ENCODE data around the gene PRM3. TPM values are rescaled to one million over a fixed set of nuclear protein-coding genes. Genes with fewer than 3 reads are reported as not detected.

PRM3 gene
- polyA plus RNA-seq, 2 of the 4 experiments (the other 2 are of a cell fraction) = not detected

GRCh38 chr16:11259655-11260595, 13.5 kb downstream of the PRM3 start (continued):
- no peak for TF ChIP-seq CBX2 (IDR thresholded peaks at IDR 0.05; ENCODE audit: borderline replicate concordance, low read depth)
- TF ChIP-seq CHD2 (IDR thresholded peaks at IDR 0.05; ENCODE audit: low read length, partially characterized antibody) = no peak
- TF ChIP-seq JUN (IDR thresholded peaks at IDR 0.05) = no peak
- TF ChIP-seq POLR2A (IDR thresholded peaks at IDR 0.05; ENCODE audit: low read length) = no peak
- no peak for TF ChIP-seq MAFK (IDR thresholded peaks at IDR 0.05; ENCODE audit: partially characterized antibody)
- TF ChIP-seq EHF (CRISPR knock-in tag; IDR thresholded peaks at IDR 0.05) = no peak

GRCh38 chr16:11258553-11259492, 14.6 kb downstream of the PRM3 start:
- TF ChIP-seq REST (IDR thresholded peaks at IDR 0.05) (no peak), TP53 (CRISPR knock-in tag; IDR thresholded peaks at IDR 0.05) (no peak), RFX5 (IDR thresholded peaks at IDR 0.05) (no peak), PBX3 (IDR thresholded peaks at IDR 0.05) (no peak), RARB (CRISPR knock-in tag; IDR thresholded peaks at IDR 0.05) (no peak), MAX (IDR thresholded peaks at IDR 0.05) (no peak), POLR2A (IDR thresholded peaks at IDR 0.05; ENCODE audit: low read length) (no peak), JUN (IDR thresholded peaks at IDR 0.05) (no peak), SMC3 (IDR thresholded peaks at IDR 0.05) (no peak), SREBF2 (IDR thresholded peaks at IDR 0.05) (no peak), HOXB13 (CRISPR knock-in tag; IDR thresholded peaks at IDR 0.05; ENCODE audit: low read depth) (no peak), ZC3H11A (IDR thresholded peaks at IDR 0.05) (no peak), HEYL (CRISPR knock-in tag; IDR thresholded peaks at IDR 0.05) (no peak), ELK1 (IDR thresholded peaks at IDR 0.05; ENCODE audit: low read depth, low read length) (no peak), EHMT2 (IDR thresholded peaks at IDR 0.05; ENCODE audit: low read depth) (no peak), CHD4 (IDR thresholded peaks at IDR 0.05; ENCODE audit: borderline replicate concordance) (no peak)
- H3K27ac ChIP-seq = no peak overlapping the region
- WGBS (ENCODE audit: missing lambda C conversion rate) = 52% methylated on average over 15 of the region's 15 CpGs
- DNase-seq (ENCODE audit: low read depth in 1 of 2, low spot score in 1 of 2) (no peak), ATAC-seq (no peak), FAIRE-seq (no peak)
- H3K4me3 ChIP-seq = no peak overlapping the region
- H3K9me3 ChIP-seq = no peaks in the 10 kb centered on the region
- H3K4me1 ChIP-seq = 0 out of 3 replicates have a peak, but pooled peaks cover 5% of the 10 kb centered on the region
- POLR2A ChIA-PET = no interaction called here
- 0 out of 3 replicates have a peak overlapping the region, but pooled peaks have one; percentile 14 for H3K4me2 ChIP-seq
- CTCF ChIA-PET = interaction anchor here (0.6 to 12.3 kb wide), 13 partner anchors 11 to 309 kb away, joined by 3 to 364 read pairs (median 10); partner anchors contain the start of genes PRM2, PRM3 and TNP2

All from A549 (cell line).